ENCODE data around the gene COQ8B.

Gene COQ8B

DNA sequence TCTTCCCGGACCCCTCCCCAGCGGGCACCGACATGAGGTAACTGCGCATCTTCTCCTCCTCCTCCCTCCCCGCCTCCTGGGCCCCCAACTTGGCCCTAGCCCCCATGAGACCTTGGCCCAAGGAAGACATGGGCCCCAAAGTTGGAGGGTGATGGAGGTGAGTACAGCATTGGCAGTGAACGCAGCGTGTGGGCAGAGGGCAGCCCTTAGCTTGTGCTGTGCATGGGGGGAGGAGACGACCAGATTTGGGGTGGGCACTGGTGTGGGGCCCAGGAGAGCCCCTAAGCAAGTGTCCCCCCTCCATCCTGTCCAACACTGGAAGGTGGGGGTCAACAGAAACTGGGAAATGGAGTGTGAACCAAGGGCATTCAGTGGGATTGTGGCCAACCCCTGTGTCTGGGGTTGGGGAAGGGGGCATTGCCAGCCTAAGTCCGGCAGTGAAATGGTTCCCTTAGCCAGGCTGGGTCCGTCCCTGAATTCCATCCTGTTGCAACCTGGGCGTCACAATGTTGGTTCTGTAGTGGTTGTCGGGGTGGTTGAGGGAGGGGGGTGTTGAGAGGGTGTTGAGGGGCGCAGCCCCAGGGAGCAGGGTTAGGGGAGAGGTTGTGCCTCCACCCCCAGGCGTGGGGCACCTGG is 49.8 kb downstream of the COQ8B start:
- H3K27ac ChIP-seq: no peak overlapping the region
- TF ChIP-seq ZFX (IDR thresholded peaks at IDR 0.05; ENCODE audit: borderline replicate concordance): no peak
- TF ChIP-seq CTCF (IDR thresholded peaks at IDR 0.05): no peak

DNA sequence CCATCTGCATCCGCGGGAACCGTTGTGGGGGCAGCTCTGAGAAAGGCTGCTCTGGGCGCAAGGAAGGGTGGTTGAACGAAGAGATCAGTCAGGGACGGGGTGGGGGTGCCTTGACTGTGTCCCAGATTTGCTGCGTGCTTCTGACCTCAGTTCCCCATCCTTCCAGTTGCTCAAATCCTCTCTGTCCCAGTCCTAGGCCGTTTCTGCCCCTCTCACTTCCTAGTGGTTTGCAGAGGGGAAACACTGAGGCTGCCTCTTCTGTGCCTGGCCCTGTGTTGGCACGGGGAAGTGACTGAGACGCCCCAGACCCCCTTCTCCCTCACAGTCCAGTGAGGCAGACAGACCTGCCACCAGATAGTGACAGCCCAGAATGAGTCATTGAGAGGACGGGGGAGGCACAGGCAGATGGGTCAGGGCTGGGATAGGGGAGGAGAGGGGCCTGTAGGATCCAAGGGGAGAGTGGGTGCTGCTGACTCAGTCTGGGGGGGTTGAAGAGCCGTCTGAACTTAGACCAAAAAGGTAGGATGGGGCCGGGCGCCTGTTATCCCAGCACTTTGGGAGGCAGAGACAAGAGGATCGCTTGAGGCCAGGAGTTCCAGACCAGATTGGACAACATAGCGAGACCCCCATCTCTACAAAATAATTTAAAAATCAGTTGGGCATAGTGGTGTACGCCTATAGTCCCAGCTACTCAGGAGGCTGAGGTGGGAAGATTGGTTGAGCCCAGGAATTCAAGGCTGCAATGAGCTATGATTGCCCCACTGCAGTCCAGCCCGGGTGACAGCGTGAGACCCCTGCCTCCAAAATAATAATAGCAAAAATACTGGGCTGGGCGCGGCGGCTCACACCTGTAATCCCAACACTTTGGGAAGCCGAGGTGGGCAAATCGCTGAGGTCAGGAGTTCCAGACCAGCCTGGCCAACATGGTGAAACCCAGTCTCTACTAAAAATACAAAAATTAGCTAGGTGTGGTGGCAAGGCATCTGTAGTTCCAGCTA is 52.7 kb downstream of the COQ8B start:
- no peak overlapping the region for H3K27ac ChIP-seq
- TF ChIP-seq CTCF (IDR thresholded peaks at IDR 0.05) (no peak), ZFX (IDR thresholded peaks at IDR 0.05; ENCODE audit: borderline replicate concordance) (no peak)

- H3K27ac ChIP-seq: peak overlapping the region; percentile 77
- TF ChIP-seq CTCF (IDR thresholded peaks at IDR 0.05) (peak; percentile 96), ZFX (IDR thresholded peaks at IDR 0.05; ENCODE audit: borderline replicate concordance) (no peak)
These were observed 53.6 kb downstream of the COQ8B start for GRCh38 chr19:40662925-40663694.

DNA sequence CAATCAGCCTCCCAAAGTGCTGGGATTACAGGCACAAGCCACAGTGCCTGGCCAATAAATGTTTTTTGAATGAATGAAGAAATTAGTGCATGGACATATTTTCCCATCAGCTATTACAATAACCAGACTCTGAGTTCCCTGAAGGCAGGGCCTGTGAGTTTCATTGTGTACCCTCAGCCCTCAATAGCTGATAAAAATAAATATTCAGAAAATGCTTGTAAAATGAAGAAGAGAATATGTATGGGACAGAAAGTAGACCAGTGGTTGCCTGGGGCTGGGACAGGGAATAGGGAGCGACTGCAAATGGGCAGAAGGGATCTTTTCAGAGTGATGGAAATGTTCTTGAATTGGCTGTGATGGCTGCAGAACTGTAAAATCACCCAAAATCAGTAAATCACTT is 55.1 kb downstream of the COQ8B start:
- no peak overlapping the region for H3K27ac ChIP-seq
- TF ChIP-seq ZFX (IDR thresholded peaks at IDR 0.05; ENCODE audit: borderline replicate concordance) (no peak), CTCF (IDR thresholded peaks at IDR 0.05) (no peak)

GRCh38 chr19:40659566-40659965 is 57.1 kb downstream of the COQ8B start:
- H3K27ac ChIP-seq: no peak overlapping the region
- no peak for TF ChIP-seq CTCF (IDR thresholded peaks at IDR 0.05)
- TF ChIP-seq ZFX (IDR thresholded peaks at IDR 0.05; ENCODE audit: borderline replicate concordance): no peak

- TF ChIP-seq CTCF (IDR thresholded peaks at IDR 0.05): no peak
- no peak for TF ChIP-seq ZFX (IDR thresholded peaks at IDR 0.05; ENCODE audit: borderline replicate concordance)
- H3K27ac ChIP-seq: no peak overlapping the region
These were observed 57.6 kb downstream of the COQ8B start for GRCh38 chr19:40659116-40659515.
